ENCODE data around the gene LRRC37A.
"Not testable (repeated sequence)": the region's sequence is repeated elsewhere in the genome, so short reads cannot be mapped to it uniquely, and the experiment has no call there.

Gene LRRC37A

DNA sequence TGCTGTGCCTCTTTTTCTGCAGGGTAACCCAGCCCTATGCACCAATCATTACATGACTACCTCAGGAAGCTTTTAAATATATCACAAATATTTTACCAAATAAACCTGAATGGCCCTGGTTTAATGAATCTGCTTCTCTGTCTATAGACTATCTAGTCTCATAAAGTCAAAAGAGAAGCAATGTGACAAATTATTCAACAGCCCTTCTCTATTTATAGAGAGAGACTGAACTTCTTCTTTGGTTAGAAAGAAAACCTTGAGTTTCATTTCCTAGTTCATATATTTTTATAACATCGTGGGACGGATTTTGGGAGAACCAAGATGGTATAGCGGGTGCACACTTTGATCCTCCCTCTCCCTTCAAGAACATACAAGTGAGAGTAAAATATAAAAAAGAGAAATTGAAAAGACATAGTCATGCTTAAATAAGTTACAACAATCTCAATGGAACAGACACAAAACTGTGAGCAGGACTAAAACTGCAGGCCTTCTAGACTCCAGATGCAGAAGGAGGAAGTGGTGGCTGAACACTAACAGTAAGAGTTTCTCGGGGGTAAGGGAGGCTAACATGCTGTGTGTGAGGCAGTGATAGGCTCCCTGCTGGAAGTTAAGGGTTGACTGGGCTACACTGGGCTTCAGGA, 3.9 kb upstream of the LRRC37A start:
- FAIRE-seq, result not testable (repeated sequence)

DNA sequence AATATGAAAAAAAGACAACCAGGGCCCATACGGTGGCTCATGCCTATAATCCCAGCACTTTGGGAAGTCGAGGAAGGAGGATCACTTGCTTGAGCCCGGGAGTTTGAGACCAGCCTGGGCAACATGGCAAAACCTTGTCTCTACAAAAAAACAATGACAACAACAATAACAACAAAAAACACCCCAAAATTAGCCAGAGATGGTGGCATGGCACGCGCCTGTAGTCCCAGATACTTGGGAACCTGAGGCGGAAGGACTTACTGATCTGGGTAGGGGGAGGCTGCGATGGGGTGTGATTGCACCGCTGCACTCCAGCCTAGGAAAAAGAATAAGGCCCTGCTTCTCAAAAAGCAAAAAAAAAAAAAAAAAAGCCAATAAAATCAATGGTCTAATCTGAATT, 3.3 kb upstream of the LRRC37A start:
- not testable (repeated sequence) for FAIRE-seq

DNA sequence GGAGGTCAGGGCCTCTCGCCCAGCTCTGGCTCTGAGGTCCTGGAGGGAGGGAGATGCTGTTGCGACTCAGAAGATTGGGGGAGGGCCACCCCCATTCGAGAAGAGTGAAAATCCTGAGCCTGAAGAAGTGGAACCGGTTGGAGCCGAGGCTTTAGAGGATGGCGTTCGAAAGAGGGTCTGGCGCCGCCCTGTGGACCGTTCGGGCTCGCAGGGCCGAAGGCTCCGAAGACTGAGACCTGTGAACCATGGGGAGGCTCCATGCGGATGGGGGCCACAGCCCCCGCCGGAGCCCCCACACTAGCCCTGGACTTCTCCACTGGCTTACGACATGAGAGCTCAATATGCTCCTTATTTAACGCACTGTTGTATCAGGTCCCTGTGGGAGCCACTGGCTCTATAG, 46.3 kb downstream of the LRRC37A start:
- not testable (repeated sequence) for FAIRE-seq

DNA sequence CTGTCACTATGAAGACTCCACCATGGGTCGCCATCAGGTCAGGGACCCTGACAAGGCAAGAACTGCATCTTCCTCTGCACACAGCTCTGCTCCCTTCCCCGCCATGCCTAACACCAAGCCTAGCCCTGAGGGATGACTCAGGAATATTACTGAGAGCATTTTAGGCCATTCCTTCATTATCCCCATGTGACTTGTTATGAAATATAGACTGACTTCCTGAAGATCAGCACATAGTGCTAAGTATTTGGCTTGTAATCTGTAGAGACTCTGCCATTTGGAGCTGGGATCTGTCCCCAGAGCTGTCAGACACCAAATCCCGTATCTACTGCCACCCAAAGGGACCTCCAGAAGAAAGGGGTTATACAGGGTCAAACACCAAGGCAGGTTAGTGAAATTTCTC, 47.2 kb downstream of the LRRC37A start:
- not testable (repeated sequence) for FAIRE-seq

DNA sequence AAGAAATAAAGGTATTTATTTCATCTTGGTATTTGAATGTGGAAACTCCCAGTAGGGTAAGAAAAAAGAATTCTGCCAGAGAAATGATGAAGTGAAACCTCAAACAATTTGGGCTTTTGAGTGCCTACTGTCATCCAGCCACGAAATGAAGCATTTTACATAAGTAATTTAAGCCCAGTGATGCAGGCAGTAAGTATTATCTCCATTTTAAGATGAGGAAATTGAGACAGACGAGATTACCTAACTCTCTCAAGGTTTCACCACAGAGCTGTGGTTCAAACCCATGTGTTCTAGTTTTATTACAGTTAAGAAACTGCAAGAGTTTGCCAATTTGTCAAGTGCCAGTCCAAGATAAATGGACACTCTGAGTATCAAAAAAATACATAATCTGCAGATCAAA, 53.4 kb downstream of the LRRC37A start:
- FAIRE-seq, result not testable (repeated sequence)

DNA sequence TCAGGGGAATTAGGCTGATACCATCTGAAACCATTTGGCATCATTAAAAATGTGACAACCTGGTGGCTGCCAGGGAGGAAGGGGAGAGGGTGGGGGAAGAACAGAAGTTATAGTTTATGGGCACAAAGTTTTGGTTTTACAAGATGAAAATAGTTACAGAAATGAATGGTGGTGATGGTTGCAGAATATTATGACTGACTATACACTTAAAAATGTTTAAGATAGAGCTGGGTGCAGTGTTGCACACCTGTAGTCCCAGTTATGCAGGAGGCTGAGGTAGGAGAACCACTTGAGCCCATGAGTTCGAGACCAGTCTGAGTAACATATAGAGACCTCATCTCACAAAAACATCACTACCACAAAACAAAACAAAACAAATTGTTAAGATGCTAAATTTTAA, 54.1 kb downstream of the LRRC37A start:
- FAIRE-seq, result not testable (repeated sequence)

DNA sequence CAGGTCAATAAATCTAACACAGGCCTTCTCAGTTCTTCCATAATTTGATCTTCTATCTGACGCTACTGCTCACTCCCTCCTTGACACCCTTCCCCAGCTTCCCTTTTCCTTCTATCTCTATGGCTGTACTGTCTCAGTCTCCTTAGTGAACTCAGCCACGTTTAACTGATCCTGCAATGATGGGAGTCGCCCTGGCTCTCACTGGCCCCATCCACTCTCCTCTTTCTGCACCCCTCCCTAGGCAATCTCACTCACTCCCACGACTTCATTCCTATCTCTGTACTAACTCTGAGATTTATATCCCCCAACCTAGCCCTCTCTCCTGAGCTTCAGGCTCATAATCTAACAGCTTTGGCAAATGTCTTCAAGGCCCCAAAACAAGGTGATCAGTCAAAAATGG, 58.9 kb downstream of the LRRC37A start:
- not testable (repeated sequence) for FAIRE-seq

DNA sequence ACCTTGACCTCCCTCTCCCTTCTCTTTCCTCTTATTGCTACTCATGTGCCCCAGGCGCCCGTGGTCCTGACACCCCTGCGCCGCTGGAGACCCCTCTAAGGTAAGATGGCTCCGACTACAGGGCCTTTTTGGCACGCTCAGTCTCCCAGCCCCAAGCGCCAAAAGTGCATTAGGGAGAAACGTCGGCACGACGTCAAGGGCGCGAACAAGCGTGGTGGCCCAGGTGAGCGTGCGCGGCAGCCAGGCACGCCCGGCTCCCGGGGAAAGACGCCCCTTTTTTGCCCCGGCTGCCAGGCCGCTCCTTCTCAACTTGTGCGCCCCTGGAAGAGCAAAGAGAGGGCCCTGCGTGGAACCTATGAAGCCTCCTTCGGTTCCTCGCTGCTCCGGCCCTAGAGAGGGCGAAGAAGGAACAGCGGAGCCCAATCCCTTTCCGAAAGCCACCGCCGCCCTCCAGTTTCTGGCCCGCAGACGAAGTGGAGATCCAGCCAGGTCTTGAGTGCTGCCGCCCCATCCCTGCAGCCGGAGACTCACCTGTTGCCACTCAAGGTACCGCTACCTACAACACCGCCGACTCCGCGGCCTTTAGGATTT, 66.3 kb downstream of the LRRC37A start:
- not testable (repeated sequence) for FAIRE-seq

DNA sequence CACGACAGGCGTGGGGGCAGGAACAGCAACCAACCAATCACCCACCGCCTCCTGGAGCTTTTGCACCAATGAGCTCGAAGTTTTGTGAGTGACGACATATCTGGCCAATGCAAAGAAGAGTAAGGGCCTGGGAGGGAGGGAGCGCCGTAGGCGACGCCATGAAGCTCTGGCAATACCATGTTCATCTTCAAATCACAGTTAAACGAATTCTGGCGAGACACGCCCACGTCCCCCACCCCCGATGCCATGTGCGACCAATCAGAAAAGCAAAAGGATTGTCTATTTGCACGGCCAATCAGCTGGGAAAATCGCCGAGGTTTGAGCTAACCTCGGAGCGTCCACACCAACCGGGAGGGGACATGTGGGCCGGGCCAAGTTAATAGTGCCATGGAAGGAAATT, 66.8 kb downstream of the LRRC37A start, which contains the start of gene ARL17B:
Gene ARL17B (minus strand): TSS at position 12 of the 400 bp plus-strand sequence. CDS start 3,369 bp downstream, outside the sequence.
- FAIRE-seq, result peak; percentile 100

DNA sequence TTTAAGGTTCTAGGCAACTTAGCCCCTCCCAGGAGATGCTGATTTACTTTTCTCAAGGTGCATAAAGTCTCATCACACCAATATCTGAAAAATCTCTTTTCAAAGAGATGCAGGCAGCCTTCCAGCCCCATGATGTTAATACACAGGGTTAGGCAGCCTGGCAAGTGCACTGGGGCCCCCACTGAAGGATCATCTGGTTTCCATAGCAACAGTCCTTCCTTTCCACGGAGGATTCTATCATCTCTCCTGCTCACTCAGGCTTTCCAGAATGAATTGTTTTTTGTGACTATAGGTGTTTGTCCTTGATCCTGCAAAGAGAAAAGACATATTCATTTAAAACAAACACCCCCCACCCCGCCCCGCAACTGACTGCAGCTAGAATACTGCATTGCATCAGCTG, 72.6 kb downstream of the LRRC37A start:
- FAIRE-seq, result not testable (repeated sequence)

DNA sequence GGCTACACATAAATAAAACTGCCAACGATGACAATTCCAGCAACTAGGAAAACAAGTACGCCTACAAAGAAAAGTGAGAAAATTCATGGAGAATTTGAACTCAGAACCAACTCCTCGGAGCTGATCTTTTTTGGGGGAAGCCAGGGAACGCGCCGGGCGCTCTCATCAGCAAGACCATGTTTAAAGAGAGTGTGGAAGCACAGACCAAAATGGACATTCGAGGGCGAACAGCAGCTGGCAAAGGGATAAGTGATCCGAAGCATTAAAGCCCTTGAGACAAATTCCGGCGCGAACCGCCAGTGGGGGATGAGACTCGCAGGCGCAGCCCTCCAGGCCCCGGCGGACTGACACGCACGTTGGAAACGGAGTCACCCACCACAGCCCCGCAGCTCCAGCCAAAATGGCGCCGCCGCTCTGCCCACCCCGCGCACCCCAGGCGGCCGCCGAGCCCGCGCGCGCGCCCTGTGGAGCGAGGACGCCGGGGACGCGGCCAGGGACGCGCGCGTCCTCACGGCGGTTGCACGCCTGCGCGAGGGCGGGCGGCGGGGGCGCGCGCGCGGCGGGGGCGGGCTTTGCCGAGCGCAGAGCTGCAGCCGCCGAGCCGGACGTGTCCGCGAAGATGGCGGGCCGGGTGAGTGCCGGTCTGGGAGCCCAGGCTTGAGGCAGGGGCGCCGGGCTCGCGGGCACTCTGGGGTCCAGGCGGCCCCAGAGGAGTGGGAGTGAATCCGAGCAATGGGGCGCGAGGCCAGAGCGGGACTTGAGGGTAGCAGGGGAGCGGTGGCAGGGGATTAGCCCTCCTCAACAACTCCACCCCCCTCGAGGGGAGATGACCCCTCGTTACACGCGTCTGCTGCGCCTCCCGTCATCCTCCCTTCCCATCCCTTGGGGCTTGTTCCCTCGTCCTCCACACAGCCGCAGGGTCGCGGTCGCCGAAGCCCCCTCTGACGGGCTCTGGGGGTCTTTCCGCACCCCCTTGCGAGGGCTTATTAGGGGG, 77.6 kb downstream of the LRRC37A start:
- FAIRE-seq, result peak; percentile 78

DNA sequence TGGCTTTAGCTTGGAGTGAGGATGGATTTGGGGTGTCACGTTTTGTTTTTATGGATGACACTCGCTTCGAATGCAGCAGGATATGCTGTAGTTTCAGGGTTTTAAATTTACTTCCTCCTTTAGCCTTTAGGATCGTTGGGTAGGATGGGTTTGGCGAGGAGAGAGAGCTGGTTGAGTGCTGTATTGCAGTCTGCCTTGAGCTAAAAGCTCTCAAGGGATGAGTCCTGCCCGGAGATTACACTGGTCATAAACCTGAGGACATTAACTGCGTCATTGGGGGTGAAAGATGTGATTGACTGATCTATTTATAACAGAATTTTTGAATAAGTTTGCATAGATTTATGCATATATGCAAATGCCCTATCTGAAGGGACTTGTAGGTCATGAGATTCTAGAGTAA, 78.5 kb downstream of the LRRC37A start:
- FAIRE-seq, result not testable (repeated sequence)

DNA sequence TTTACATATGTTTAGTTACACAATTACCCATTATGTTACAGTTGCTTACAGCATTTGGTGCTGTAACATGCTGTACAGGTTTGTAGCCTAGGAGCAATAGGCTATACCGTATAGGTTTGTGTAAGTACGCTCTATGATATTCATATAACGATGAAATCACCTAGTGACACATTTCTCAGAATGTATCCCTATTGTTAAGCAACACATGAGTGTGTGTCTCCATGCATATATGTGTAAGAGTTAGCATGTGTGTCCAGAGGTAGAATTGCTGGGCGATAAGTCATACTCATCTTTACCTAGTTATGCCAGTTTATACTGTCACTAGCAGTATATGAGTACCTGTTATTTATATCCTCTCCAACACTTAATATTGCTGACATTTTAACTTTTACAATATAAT, 88.2 kb downstream of the LRRC37A start:
- FAIRE-seq, result not testable (repeated sequence)

DNA sequence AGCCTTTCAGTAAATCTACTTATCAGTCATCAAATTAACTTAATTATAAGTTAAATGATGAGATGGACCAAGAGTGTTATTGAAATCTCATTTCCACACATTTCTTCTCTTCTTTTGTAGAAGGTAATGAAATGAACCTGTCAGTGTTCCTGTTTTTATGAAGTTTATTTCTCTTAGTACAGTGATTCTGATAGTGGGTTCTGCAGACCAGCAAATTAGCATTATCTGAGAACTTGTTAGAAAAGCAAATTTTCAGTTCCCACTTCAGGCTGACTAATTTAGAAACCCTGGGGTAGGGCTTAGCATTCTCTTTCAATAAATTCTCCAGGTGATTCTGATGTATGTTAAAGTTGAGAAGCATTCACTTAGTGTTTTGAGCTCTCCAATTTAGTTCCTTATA, 90.6 kb downstream of the LRRC37A start:
- FAIRE-seq, result not testable (repeated sequence)
